Urothelium cell line (cell line): ENCODE data around the gene TM6SF1.
"Not testable (repeated sequence)": the region's sequence is repeated elsewhere in the genome, so short reads cannot be mapped to it uniquely, and the experiment has no call there.

ENCODE experiments used
- DNase-seq: peaks from one replicate; pipeline ENCODE4 v3.0.0; 2011; ENCODE audit warnings: low spot score, mixed read lengths
- FAIRE-seq: peaks from 2 replicates; lab custom pipeline; 2011; peaks lifted over from hg19 to GRCh38; lab: Jason Lieb, UNC

Gene TM6SF1

GRCh38 chr15:83115410-83115809 lies 8.0 kb downstream of the TM6SF1 start:
- no peak for DNase-seq
- FAIRE-seq = no peak

- FAIRE-seq (no peak), DNase-seq (no peak)
These were observed 8.6 kb downstream of the TM6SF1 start for GRCh38 chr15:83115831-83116565.

GRCh38 chr15:83118291-83118827 lies 10.9 kb downstream of the TM6SF1 start:
- FAIRE-seq (no peak), DNase-seq (no peak)

GRCh38 chr15:83118968-83119367 lies 11.5 kb downstream of the TM6SF1 start:
- DNase-seq (no peak), FAIRE-seq (no peak)

GRCh38 chr15:83119968-83120581 lies 12.6 kb downstream of the TM6SF1 start:
- DNase-seq (no peak), FAIRE-seq (no peak)

GRCh38 chr15:83123529-83123928 lies 16.1 kb downstream of the TM6SF1 start:
- no peak for FAIRE-seq
- no peak for DNase-seq

- no peak for DNase-seq
These were observed 20.2 kb downstream of the TM6SF1 start for GRCh38 chr15:83127547-83128150.

GRCh38 chr15:83129791-83130190 lies 22.3 kb downstream of the TM6SF1 start:
- DNase-seq = no peak
- no peak for FAIRE-seq

More at GRCh38 chr15:83127547-83128150, 20.2 kb downstream of the TM6SF1 start:
- no peak for FAIRE-seq

- no peak for DNase-seq
- FAIRE-seq = no peak
These were observed 25.5 kb downstream of the TM6SF1 start for GRCh38 chr15:83132861-83133523.

GRCh38 chr15:83142151-83142550 lies 34.7 kb downstream of the TM6SF1 start:
- not testable (repeated sequence) for FAIRE-seq, DNase-seq

- DNase-seq (no peak), FAIRE-seq (no peak)
These were observed 37.3 kb downstream of the TM6SF1 start for GRCh38 chr15:83144771-83145170.

GRCh38 chr15:83153288-83153687 lies 45.8 kb downstream of the TM6SF1 start:
- DNase-seq = no peak
- FAIRE-seq = no peak

GRCh38 chr15:83155942-83156341 lies 48.5 kb downstream of the TM6SF1 start:
- FAIRE-seq (no peak), DNase-seq (no peak)

- FAIRE-seq (no peak), DNase-seq (peak; percentile 11)
These were observed 50.9 kb downstream of the TM6SF1 start for GRCh38 chr15:83158393-83158792.

- no peak for FAIRE-seq
- DNase-seq = no peak
These were observed 53.3 kb downstream of the TM6SF1 start for GRCh38 chr15:83160741-83161140.

GRCh38 chr15:83163032-83163431 lies 55.6 kb downstream of the TM6SF1 start:
- DNase-seq (no peak), FAIRE-seq (no peak)

GRCh38 chr15:83164111-83164770 lies 56.8 kb downstream of the TM6SF1 start:
- DNase-seq (no peak), FAIRE-seq (no peak)

- DNase-seq = no peak
- FAIRE-seq = no peak
These were observed 57.4 kb downstream of the TM6SF1 start for GRCh38 chr15:83164771-83165404.

- no peak for DNase-seq
- FAIRE-seq = no peak
These were observed 58.8 kb downstream of the TM6SF1 start for GRCh38 chr15:83166218-83166617.

- FAIRE-seq = no peak
- no peak for DNase-seq
These were observed 59.4 kb downstream of the TM6SF1 start for GRCh38 chr15:83166830-83167229.
